IMR-90 (cell line): ENCODE results near the gene CXCL1. TPM values are rescaled to one million over a fixed set of nuclear protein-coding genes. Genes with fewer than 3 reads are reported as not detected.

ENCODE experiments used
- ATAC-seq: fragments of 200-7000 bp; cut with Tn5 transposase; 2 replicates; pipeline ENCODE4 v1.9.1; 2020; ENCODE audit warnings: low read depth, mild to moderate bottlenecking, moderate library complexity
- BruUV-seq: library from RNA; stranded (reverse); fragments of 400-500 nt; replicated peaks from 2 replicates; lab custom pipeline; 2021; lab: Mats Ljungman, UMichigan
- CTCF ChIA-PET: fragments of 300-600 bp; formaldehyde crosslinking; extraction: SDS; loops from one replicate; lab custom pipeline; 2021; ENCODE audit warnings: antibody characterized with exemption; lab: Yijun Ruan, JAX
- POLR2A ChIA-PET: fragments of 300-600 bp; sonication (Branson Sonifier 250); formaldehyde crosslinking; loops from one replicate; lab custom pipeline; 2022; ENCODE audit warnings: antibody characterized with exemption; ENCODE audit not compliant: unreplicated experiment; lab: Charles Lee
- DNase-seq: peaks from one replicate; pipeline ENCODE4 v3.0.0; 2013
- H2AFZ ChIP-seq: replicated peaks from 2 replicates; pipeline ENCODE3; 2013; ENCODE audit warnings: low read length, mild to moderate bottlenecking; ENCODE audit not compliant: poor library complexity
- H2AK5ac ChIP-seq: 2 replicates; pipeline ENCODE4 v1.6.1; 2013; ENCODE audit warnings: low read depth, low read length, inconsistent platforms
- H2AK9ac ChIP-seq: replicated peaks from 2 replicates; pipeline ENCODE3; 2013; ENCODE audit warnings: mild to moderate bottlenecking, low read depth, low read length, moderate library complexity; ENCODE audit not compliant: poor library complexity
- H2BK120ac ChIP-seq: 2 replicates; pipeline ENCODE4 v1.6.1; 2013; ENCODE audit warnings: low read depth, low read length, inconsistent platforms
- H2BK15ac ChIP-seq: 3 replicates; pipeline ENCODE4 v1.6.1; 2013; ENCODE audit warnings: low read depth, low read length, inconsistent platforms
- H2BK20ac ChIP-seq: 2 replicates; pipeline ENCODE4 v1.6.1; 2013; ENCODE audit warnings: low read depth, mild to moderate bottlenecking, inconsistent platforms, low read length, moderate library complexity
- H2BK5ac ChIP-seq: 2 replicates; pipeline ENCODE4 v1.6.1; 2013; ENCODE audit warnings: mild to moderate bottlenecking, low read depth, low read length, inconsistent platforms; ENCODE audit not compliant: poor library complexity, severe bottlenecking
- H3K14ac ChIP-seq: replicated peaks from 2 replicates; pipeline ENCODE4 v1.6.1; 2013; ENCODE audit warnings: low read depth, low read length, inconsistent platforms
- H3K18ac ChIP-seq: 2 replicates; pipeline ENCODE4 v1.6.1; 2013; ENCODE audit warnings: low read depth, low read length, control low read depth
- H3K23ac ChIP-seq: 2 replicates; pipeline ENCODE4 v1.6.1; 2013; ENCODE audit warnings: low read depth, low read length, inconsistent platforms
- H3K27ac ChIP-seq: 2 replicates; pipeline ENCODE4 v1.5.1; 2013; ENCODE audit warnings: mild to moderate bottlenecking, control low read depth, low read length; ENCODE audit not compliant: insufficient read depth
- H3K27me3 ChIP-seq: 2 replicates; pipeline ENCODE4 v1.6.1; 2013; ENCODE audit warnings: low read length; ENCODE audit not compliant: control insufficient read depth, insufficient read depth
- H3K36me3 ChIP-seq: 2 replicates; pipeline ENCODE4 v1.6.1; 2013; ENCODE audit warnings: low read length, mixed read lengths; ENCODE audit not compliant: control insufficient read depth, insufficient read depth
- H3K4ac ChIP-seq: 2 replicates; pipeline ENCODE4 v1.6.1; 2013; ENCODE audit warnings: low read depth, low read length, inconsistent platforms
- H3K4me1 ChIP-seq: 2 replicates; pipeline ENCODE4 v1.6.1; 2013; ENCODE audit warnings: low read length, mixed read lengths; ENCODE audit not compliant: control insufficient read depth, insufficient read depth
- H3K4me2 ChIP-seq: 2 replicates; pipeline ENCODE4 v1.6.1; 2013; ENCODE audit warnings: low read depth, mild to moderate bottlenecking, control low read depth, low read length, moderate library complexity
- H3K4me3 ChIP-seq: 2 replicates; pipeline ENCODE4 v1.5.1; 2013; ENCODE audit warnings: low read depth, mild to moderate bottlenecking, control low read depth, low read length, moderate library complexity; ENCODE audit not compliant: insufficient read depth
- H3K56ac ChIP-seq: 2 replicates; pipeline ENCODE4 v1.6.1; 2013; ENCODE audit warnings: low read length, inconsistent platforms; ENCODE audit not compliant: insufficient read depth; ENCODE audit errors: extremely low read depth
- H3K79me1 ChIP-seq, 2 experiments: 2 replicates each; pipeline ENCODE4 v1.6.1; 2013; ENCODE audit warnings: low read length in 2 of 2, inconsistent platforms in 1 of 2, low read depth in 1 of 2
- H3K9ac ChIP-seq: 2 replicates; pipeline ENCODE4 v1.6.1; 2013; ENCODE audit warnings: low read depth, low read length, control low read depth
- H3K9me1 ChIP-seq: 2 replicates; pipeline ENCODE4 v1.6.1; 2013; ENCODE audit warnings: low read length, inconsistent platforms; ENCODE audit not compliant: insufficient read depth
- H3K9me3 ChIP-seq: 2 replicates; pipeline ENCODE4 v1.6.1; 2013; ENCODE audit warnings: low read length; ENCODE audit not compliant: control insufficient read depth, insufficient read depth
- H4K20me1 ChIP-seq: 2 replicates; pipeline ENCODE4 v1.6.1; 2013; ENCODE audit warnings: low read length, inconsistent platforms; ENCODE audit not compliant: insufficient read depth
- H4K5ac ChIP-seq: 2 replicates; pipeline ENCODE4 v1.6.1; 2013; ENCODE audit warnings: mild to moderate bottlenecking, low read depth, low read length, control low read depth
- H4K8ac ChIP-seq, 2 experiments: 2 replicates each; pipeline ENCODE4 v1.6.1; 2013; ENCODE audit warnings: low read depth in 2 of 2, low read length in 2 of 2, control low read depth in 1 of 2, inconsistent platforms in 1 of 2
- H4K91ac ChIP-seq: 2 replicates; pipeline ENCODE4 v1.6.1; 2013; ENCODE audit warnings: low read depth, low read length, inconsistent platforms; ENCODE audit not compliant: insufficient read depth
- BHLHE40 ChIP-seq: fragments of 150-350 bp; IDR thresholded peaks from 2 replicates; pipeline ENCODE4 v1.6.1; 2016; ENCODE audit warnings: mild to moderate bottlenecking, low read depth, low read length
- CEBPB ChIP-seq: IDR thresholded peaks from 2 replicates; pipeline ENCODE4 v1.6.1; 2012; ENCODE audit warnings: low read depth, low read length, improper control_type of control experiment
- CHD1 ChIP-seq: IDR thresholded peaks from 2 replicates; pipeline ENCODE4 v1.6.1; 2012; ENCODE audit warnings: low read depth, low read length, improper control_type of control experiment
- CTCF ChIP-seq: conservative IDR thresholded peaks from 2 replicates; pipeline ENCODE4 v1.5.1; 2012; ENCODE audit warnings: mild to moderate bottlenecking, low read depth, low read length, improper control_type of control experiment
- FOS ChIP-seq: fragments of 150-350 bp; IDR thresholded peaks from 2 replicates; pipeline ENCODE4 v1.6.1; 2016; ENCODE audit warnings: low read depth, low read length
- MAFK ChIP-seq: IDR thresholded peaks from 2 replicates; pipeline ENCODE4 v1.6.1; 2012; ENCODE audit warnings: low read depth, low read length, improper control_type of control experiment
- MAZ ChIP-seq: IDR thresholded peaks from 2 replicates; pipeline ENCODE4 v1.6.1; 2012; ENCODE audit warnings: low read depth, mild to moderate bottlenecking, low read length, improper control_type of control experiment, moderate library complexity, borderline replicate concordance
- MXI1 ChIP-seq: IDR thresholded peaks from 2 replicates; pipeline ENCODE4 v1.6.1; 2012; ENCODE audit warnings: low read depth, mild to moderate bottlenecking, low read length, moderate library complexity, borderline replicate concordance
- NFE2L2 ChIP-seq: fragments of 150-350 bp; IDR thresholded peaks from 2 replicates; pipeline ENCODE4 v1.6.1; 2016; ENCODE audit warnings: low read depth, mild to moderate bottlenecking, low read length
- POLR2A ChIP-seq: IDR thresholded peaks from 2 replicates; pipeline ENCODE4 v1.6.1; 2012; ENCODE audit warnings: mild to moderate bottlenecking, low read depth, low read length
- RAD21 ChIP-seq: IDR thresholded peaks from 2 replicates; pipeline ENCODE4 v1.6.1; 2012; ENCODE audit warnings: low read length, improper control_type of control experiment
- RCOR1 ChIP-seq: IDR thresholded peaks from 2 replicates; pipeline ENCODE4 v1.6.1; 2012; ENCODE audit warnings: mild to moderate bottlenecking, low read length, improper control_type of control experiment; ENCODE audit not compliant: insufficient replicate concordance
- RFX5 ChIP-seq: IDR thresholded peaks from 2 replicates; pipeline ENCODE4 v1.8.0; 2012; ENCODE audit warnings: low read depth, mild to moderate bottlenecking, low read length, moderate library complexity
- SMC3 ChIP-seq: fragments of 150-350 bp; IDR thresholded peaks from 2 replicates; pipeline ENCODE4 v1.6.1; 2016; ENCODE audit warnings: low read depth, mild to moderate bottlenecking, antibody characterized with exemption, low read length, moderate library complexity
- USF2 ChIP-seq: fragments of 150-350 bp; IDR thresholded peaks from 2 replicates; pipeline ENCODE4 v1.6.1; 2017; ENCODE audit warnings: mild to moderate bottlenecking, antibody characterized with exemption, low read length, low read depth
- WGBS, 2 experiments: methylation state at CpG; one replicate each; pipeline versions ENCODE4 v1.1.5 to v1.1.7; 2013; ENCODE audit warnings: missing lambda C conversion rate in 2 of 2; ENCODE audit not compliant: insufficient read length in 1 of 2; ENCODE audit errors: extremely low coverage in 2 of 2; 5-methylcytosine and 5-hydroxymethylcytosine counted together
- dilution Hi-C: fragments of 300-500 bp; cut with HindIII; formaldehyde crosslinking; loops from one replicate; pipeline ENCODE4 v1.14.3; 2018; ENCODE audit warnings: low sequenced_read_pairs; ENCODE audit not compliant: unreplicated experiment
- in situ Hi-C: fragments of 300-500 bp; cut with MboI; formaldehyde crosslinking; loops from 3 replicates; pipeline ENCODE4 v1.14.3; 2019; ENCODE audit warnings: low sequenced_read_pairs, inconsistent platforms, mixed read lengths
- intact Hi-C: fragments of 100-400 bp; cut with micrococcal nuclease; formaldehyde crosslinking; loops from 2 replicates; pipeline ENCODE4 v1.10.0; 2022
- polyA plus RNA-seq, 3 experiments: library from polyadenylated mRNA; depleted of rRNA; stranded (reverse); fragments of >200 nt; gene quantifications; 2 replicates each; pipeline ENCODE4 v1.2.3, GENCODE V29; 2012; ENCODE audit warnings: low replicate concordance in 1 of 3
- total RNA-seq: library from RNA; depleted of rRNA; stranded (reverse); fragments of >200 nt; gene quantifications from 2 replicates; pipeline ENCODE4 v1.2.3, GENCODE V29; 2012
- TF ChIP-seq, protein P1 (sequence below): fragments of 150-350 bp; IDR thresholded peaks from 2 replicates; pipeline ENCODE4 v1.6.1; 2016; ENCODE audit warnings: low read depth, mild to moderate bottlenecking, low read length, moderate library complexity, borderline replicate concordance

The CXCL1 gene
- total and polyA plus RNA-seq, 2 of the 4 experiments (the other 2 are of a cell fraction): 2.0 TPM; not detected in 1

DNA sequence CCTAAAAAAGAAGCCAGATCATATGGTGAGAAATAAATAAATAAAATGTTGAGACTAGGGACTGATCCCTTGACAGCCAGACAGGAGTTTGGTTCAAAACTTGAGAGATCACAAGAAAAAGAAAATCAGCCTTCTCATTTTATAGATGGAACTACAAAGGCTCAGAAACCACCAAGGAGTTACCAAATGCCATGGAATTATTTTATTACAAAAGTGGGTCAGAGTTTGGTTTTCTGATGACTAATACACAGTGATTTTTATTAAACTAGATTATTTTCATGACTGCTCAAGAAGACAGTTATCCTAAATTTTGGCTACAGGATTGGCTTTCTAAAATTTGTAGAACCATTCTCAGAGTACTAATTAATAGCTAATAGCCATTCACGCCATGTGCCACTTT, 6.2 kb downstream of the CXCL1 start:
- no TSS peak for BruUV-seq
- dilution Hi-C loops: no loop called here

More for the DNA sequence above, 6.2 kb downstream of the CXCL1 start:
- CTCF ChIA-PET: no interaction called here
- ATAC-seq: no peak
- Histone ChIP-seq H2BK15ac (no peak overlapping the region), H3K27me3 (peaks cover 27% of the 10 kb centered on the region), H2BK20ac (no peak overlapping the region), H4K91ac (no peak overlapping the region), H3K9me3 (no peaks in the 10 kb centered on the region; the same call in 1 of the 2 replicates), H3K9ac (no peak overlapping the region), H4K8ac (no peak overlapping the region), H3K36me3 (no peaks in the 10 kb centered on the region), H3K4me3 (no peak overlapping the region), H3K4me2 (no peak overlapping the region), H3K4me1 (no peaks in the 10 kb centered on the region), H3K9me1 (no peaks in the 10 kb centered on the region), H2AFZ (no peak overlapping the region), H3K4ac (no peak overlapping the region), H2AK9ac (no peak overlapping the region), H3K23ac (no peak overlapping the region), H3K18ac (no peak overlapping the region), H2BK120ac (no peak overlapping the region), H3K56ac (no peak overlapping the region), H4K5ac (no peak overlapping the region), H3K27ac (no peak overlapping the region), H3K79me1 (no peaks in the 10 kb centered on the region), H4K20me1 (no peaks in the 10 kb centered on the region), H2AK5ac (no peak overlapping the region), H3K14ac (no peak overlapping the region), H2BK5ac (no peak overlapping the region)
- intact Hi-C loops (no loop called here), in situ Hi-C loops (no loop called here)
- TF ChIP-seq CTCF (no peak), NFE2L2 (no peak), SMC3 (no peak), MAFK (no peak), MXI1 (no peak), CHD1 (no peak), BHLHE40 (no peak), RAD21 (no peak), CEBPB (no peak), RFX5 (no peak), RCOR1 (no peak), POLR2A (no peak), USF2 (no peak), FOS (no peak), MAZ (no peak)
- TF ChIP-seq, protein P1, sequence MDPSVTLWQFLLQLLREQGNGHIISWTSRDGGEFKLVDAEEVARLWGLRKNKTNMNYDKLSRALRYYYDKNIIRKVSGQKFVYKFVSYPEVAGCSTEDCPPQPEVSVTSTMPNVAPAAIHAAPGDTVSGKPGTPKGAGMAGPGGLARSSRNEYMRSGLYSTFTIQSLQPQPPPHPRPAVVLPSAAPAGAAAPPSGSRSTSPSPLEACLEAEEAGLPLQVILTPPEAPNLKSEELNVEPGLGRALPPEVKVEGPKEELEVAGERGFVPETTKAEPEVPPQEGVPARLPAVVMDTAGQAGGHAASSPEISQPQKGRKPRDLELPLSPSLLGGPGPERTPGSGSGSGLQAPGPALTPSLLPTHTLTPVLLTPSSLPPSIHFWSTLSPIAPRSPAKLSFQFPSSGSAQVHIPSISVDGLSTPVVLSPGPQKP: no peak
- no CpG with 5 or more reads among the region's 1 CpG for WGBS, 2 experiments
- POLR2A ChIA-PET: no interaction called here
- DNase-seq: no peak
